Ramos (cell line): Measurements from ENCODE around the gene EEF1A2.
"Not testable (repeated sequence)": the region's sequence is repeated elsewhere in the genome, so short reads cannot be mapped to it uniquely, and the experiment has no call there.

ENCODE experiments used
- in situ Hi-C: fragments of 300-500 bp; cut with MboI; formaldehyde crosslinking; loops from one replicate; pipeline ENCODE4 v1.14.3; 2022; ENCODE audit warnings: low sequenced_read_pairs; ENCODE audit not compliant: unreplicated experiment

EEF1A2 gene

GRCh38 chr20:63490416-63490815 is 8.5 kb downstream of the EEF1A2 start:
- in situ Hi-C loops = no loop called here

DNA sequence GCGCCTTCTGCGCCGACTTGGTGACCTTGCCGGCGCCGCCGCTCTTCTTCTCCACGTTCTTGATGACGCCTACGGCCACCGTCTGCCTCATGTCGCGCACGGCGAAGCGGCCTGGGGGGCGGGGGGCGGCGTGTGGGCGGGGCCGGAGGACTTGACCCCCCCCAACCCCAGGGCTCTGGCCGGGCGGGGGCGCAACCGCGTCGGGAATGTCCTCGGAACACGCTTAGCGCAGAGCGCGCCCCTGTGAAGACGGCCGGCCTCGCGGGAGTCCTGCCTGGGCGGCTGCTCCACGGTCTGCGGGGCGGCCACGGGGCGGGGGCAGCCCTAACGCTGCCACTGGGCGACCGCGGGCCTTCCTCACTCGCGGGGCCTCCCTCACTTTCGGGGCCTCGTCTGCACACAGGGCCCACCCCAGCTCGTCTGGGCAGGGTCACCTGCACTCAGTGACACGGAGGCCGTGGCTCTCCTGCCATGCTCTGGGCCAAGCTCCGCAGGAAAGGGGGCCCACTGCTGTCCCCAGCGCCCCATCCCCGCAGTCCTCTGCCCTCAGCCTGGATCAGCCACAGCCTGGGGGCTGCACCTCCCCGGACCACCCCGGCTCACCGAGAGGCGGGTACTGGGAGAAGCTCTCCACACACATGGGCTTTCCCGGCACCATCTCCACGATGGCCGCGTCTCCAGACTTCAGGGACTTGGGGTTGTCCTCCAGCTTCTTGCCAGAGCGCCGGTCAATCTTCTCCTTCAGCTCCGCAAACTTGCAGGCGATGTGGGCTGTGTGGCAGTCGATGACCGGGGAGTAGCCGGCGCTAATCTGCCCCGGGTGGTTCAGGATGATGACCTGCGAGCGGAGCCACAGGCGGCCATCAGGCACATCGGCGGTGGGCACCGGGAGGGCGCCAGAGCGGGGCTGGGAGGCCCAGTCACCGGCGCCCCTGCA is 10.3 kb downstream of the EEF1A2 start:
- in situ Hi-C loops = no loop called here

DNA sequence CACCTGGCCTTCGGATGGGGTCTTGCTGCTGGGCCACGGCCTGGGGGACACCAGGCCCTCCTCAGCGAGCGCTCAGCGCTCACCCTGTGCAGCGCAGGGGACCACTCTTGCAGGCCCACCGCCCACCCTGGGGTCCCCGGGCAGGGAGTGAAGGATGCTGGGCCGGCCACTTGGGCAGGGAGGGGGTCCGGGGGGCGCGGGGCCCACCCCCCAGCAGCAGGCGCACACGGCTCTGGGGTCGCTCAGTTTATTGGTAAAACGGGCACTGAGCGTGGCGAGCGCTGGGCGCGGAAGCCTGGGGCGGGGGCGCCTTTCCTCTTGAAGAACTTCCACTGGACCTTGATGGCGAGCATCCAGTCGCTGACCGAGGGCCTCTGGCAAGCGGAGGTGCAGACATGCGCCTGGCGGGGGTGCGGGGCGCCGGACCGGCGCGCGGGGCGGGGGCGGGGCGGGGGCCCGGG is 11.1 kb downstream of the EEF1A2 start:
- in situ Hi-C loops = no loop called here

DNA sequence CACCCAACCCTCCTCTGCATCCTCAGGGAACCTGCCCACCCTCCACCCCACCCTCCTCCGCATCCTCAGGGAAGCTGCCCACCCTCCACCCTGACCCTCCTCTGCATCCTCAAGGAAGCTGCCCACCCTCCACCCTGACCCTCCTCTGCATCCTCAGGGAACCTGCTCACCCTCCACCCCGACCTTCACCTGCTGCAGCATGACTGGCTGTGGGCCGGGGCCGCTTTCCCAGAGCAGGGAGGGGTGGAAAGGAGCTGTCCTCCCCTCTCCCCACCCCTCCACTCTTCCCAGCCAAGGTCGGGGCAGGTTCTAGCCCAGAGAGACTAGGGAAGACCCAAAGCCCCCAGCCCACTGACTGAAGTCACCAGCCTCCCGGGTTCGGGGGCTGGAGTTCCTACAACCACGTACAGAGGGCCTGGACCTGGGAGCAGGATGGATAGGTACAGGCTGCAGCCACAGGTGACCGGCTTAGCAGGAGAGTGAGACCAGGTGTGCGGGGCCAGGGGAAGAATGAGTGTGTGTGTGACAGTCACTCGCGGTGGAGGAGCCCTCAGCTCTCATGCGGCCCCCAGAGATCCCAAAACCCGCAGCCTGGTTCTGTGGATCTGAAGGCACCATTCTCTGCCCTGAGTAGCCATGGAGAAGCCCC is 11.6 kb downstream of the EEF1A2 start:
- in situ Hi-C loops = no loop called here

DNA sequence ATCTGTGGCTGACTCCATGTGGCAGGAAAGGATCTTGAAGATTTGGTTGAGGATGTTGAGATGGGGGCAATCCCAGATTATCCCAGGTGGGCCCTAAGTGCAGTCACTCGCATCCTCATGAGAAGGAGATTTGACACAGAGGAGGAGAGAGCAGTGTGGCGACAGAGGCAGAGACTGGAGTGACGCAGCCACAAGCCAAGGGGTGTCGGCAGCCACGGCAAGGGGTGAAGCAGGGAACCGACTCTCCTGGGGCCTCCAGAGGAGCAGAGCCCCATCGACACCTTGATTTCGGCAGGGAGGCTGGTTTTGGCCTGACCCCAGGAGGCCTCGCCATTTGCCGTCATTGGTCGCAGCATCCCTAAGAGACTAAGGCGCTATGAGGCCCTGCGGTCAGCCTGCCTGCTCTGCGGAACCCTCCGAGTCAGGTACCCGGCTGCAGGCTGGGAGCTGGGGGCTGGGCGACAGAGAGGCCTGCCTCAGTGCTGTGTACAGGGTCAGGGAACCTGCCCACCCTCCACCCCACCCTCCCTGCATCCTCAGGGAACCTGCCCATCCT is 12.5 kb downstream of the EEF1A2 start:
- in situ Hi-C loops = no loop called here

DNA sequence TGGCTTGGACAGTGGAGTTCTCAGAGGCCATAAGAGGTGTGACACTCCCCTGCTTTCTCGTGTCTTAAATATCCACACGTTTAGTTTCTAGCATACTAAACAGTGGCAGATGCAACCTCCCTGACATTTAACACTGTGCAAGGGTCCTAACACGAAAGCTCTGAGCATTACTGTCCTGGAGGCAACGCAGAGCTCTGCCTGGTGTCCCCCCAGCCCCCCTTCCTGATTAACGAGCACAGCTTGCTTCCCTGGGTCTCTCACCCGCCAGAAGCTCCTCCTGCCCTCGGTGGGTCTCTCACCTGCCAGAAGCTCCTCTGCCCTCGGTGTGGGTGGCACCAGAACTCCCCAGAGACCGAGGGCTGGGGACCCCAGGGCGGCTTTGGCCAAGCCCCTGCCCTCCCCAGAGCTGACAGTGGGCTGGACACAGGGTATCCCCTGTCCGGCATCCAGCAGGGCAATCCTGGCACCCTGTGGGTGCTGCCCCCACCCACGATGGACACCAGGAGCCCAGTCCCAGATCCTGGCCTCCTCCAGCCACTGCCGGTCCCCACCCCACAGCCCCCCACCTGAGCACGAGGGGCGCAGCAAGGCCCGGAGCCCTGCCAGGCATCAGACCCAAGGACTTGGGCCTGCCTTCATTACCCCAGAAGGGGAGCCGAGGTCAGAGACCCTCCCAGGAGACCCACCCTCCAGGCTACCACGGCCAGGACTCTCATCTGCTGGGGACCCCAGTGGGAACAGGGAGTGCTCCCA is 14.1 kb downstream of the EEF1A2 start:
- in situ Hi-C loops = no loop called here

- in situ Hi-C loops = no loop called here
These were observed 14.6 kb downstream of the EEF1A2 start for GRCh38 chr20:63484236-63484635.

- in situ Hi-C loops = no loop called here
These were observed 15.0 kb downstream of the EEF1A2 start for GRCh38 chr20:63483834-63484233.

- in situ Hi-C loops = no loop called here
These were observed 16.8 kb downstream of the EEF1A2 start for GRCh38 chr20:63482021-63482587.

DNA sequence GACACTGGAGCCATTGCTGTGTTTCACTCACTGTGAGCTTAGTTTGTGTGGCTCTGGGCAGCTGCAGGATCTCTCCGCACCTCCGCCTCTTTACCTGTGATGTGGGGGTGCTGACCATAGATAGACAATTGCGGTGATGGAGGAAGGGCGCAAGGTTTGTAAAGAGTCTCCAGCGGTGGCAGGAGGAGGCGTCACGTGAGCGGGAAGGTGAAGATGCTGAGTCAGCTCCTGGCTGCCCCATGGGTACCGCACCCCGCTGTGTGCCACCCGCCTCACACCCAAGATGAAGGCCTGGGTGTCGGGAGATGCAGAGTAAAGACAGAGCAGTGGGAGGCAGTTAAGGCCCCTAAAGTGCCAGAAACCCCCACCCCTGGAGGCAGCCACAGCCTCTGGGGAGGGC is 17.4 kb downstream of the EEF1A2 start:
- in situ Hi-C loops = no loop called here

DNA sequence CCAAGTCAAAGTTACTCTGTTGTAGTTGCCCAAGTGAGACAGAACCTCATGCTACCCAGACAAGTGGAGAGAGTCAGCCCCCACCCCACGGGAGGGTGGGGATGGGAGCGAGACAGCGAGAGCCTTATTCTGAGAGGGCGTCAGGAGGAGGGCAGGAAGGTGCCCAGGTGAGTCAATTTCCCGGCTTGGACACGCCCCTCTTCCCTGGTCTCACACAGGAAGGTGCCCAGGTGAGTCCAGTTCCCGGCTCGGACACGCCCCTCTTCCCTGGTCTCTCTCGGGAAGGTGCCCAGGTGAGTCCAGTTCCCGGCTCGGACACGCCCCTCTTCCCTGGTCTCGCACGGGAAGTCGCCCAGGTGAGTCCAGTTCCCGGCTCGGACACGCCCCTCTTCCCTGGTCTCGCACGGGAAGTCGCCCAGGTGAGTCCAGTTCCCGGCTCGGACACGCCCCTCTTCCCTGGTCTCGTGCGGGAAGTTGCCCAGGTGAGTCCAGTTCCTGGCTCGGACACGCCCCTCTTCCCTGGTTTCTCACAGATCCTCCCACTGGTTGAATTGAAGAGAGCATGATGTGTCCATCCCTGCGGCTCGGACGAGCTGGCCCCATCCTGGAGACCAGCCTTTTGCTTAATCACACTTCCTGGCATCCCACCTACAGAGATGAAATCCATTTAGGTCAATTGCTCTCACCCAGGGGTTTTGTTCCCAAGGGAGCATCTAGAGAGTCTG is 19.0 kb downstream of the EEF1A2 start:
- in situ Hi-C loops = not testable (repeated sequence)

GRCh38 chr20:63478346-63479302 is 20.3 kb downstream of the EEF1A2 start:
- in situ Hi-C loops = no loop called here

DNA sequence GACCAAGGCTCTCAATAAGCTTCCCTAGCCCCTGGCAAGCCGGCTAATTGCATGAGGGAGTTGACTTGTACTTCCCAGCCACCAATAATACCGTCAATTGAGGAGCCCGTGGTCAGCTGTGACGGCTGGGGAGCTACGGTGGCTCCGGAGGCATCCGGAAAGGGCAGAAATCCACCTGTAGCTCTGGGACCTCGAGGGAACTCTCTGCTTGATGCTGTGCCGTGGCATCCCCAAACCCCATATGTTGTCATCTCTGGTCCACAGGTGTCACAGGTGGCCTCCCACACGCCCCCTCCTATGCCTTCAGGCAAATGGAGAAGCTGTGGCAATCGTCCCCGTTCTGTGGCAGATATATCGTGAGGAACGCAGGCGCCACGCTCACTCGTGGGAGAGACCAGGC is 20.9 kb downstream of the EEF1A2 start:
- in situ Hi-C loops = no loop called here

DNA sequence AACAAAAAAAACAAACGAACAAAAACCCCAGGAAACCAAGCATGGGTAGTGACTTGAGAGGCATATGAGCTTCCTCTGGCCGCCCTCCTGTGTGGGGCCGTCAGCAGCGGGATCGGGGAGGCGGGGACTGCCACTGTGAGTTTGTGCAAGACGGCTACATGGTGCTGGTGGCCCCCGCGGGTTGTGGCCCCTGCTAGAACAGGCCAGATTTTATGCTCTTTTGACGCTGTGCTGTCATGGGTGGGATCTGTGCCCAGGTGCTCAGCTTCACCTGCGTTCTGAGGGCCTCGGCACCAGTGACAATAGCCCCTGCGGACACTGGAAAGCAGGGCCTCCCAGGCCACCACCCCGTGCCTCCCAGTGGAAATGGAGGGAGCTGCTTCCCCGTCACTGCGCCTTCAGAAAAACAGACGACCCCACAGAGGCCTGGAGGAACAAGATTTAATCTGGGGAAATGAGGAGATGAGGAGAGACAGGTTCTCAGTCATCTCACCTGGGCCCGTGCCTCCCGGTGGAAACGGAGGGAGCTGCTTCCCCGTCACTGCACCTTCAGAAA is 21.7 kb downstream of the EEF1A2 start:
- in situ Hi-C loops = no loop called here

DNA sequence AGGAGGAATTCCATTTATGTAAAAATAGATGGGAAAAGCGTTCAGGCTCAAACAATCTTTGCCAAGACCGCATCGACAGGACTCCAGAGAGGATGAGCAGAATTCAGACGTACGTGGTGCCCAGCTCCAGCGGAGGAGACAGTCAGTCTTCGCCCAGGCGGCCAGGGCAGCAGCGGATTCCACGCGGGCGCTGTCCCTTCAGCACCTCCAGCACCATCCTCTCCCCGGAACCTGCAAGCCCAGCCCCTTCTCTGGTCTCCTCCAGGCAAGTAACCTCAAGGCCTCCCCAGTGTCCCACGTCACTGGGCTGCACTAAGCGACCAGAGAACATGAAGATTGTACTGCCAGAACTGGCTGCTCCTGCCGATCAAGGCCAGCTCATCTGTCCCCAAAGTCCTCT is 23.7 kb downstream of the EEF1A2 start:
- in situ Hi-C loops = no loop called here

DNA sequence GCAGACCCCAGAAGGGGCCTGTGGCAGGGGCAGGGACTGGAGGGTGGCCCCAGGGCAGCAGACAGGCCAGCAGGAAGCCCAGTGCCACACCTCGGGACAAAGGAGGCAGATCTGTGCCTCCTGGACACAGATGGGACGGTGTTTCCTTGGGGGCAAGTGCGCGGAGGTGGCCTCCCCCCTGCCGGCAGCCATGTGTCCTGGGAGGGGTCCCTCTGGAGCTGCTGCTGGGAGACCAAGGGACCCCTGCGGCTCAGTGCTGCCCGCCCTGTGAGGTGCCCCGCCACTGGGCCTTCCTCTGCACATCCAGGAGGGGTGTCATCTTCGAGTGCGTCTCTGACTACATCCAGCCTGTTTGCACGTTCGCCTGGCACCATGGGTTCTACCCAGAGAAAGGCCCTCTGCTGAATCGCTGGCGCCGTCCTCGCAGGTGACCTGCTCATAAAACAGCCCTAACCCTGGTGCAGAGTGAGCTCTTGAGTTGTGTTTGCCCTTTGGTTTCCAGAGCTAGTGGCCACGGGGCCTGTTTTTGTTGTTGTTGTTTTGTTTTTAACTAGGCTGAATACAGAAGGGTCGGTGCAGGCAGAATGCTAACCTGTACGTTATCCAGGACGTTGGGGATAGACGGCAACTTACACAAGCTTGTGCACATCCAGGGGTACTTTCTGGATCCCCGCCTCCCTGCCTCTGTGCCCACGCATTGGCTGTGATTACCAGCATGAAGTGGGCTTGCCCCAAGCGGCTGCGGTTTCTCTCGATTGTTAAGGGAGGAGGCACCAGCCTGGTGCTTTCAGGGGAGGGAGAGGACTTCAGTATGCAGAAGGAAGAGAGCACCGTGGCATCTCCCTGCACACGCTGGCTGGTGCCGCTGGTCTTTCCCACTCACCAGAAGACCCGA is 25.1 kb downstream of the EEF1A2 start:
- in situ Hi-C loops = no loop called here

GRCh38 chr20:63472862-63473390 is 26.0 kb downstream of the EEF1A2 start:
- in situ Hi-C loops = no loop called here
